Kidney tubule cell (primary cell): ENCODE results near the gene MYO3B.
A peak's percentile ranks its signal among the peaks of the same experiment; 100 is the strongest.
"Not testable (repeated sequence)": the region's sequence is repeated elsewhere in the genome, so short reads cannot be mapped to it uniquely, and the experiment has no call there.

Experiments used
- DNase-seq: peaks from one replicate; pipeline ENCODE4 v3.0.0-alpha.2; 2018; ENCODE audit warnings: low spot score

The MYO3B gene

DNA sequence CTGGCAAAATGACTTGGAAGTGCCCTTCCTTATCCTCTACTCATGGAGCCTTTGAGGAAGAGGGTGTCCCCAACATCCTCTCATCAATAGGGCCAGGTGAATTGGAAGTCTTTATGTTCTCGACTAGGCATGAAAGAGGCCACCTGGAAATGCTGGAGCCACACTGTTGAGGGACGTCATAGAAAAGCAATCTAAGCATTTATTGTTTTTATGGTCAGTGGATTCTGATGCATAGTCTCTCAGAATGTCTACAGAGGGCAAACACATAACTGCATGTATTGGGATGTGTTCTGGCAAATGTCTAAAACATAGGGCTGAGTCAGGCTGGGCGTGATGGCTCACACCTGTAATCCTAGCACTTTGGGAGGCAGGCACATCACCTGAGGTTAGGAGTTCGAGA, 290.6 kb downstream of the MYO3B start:
- no peak for DNase-seq

DNA sequence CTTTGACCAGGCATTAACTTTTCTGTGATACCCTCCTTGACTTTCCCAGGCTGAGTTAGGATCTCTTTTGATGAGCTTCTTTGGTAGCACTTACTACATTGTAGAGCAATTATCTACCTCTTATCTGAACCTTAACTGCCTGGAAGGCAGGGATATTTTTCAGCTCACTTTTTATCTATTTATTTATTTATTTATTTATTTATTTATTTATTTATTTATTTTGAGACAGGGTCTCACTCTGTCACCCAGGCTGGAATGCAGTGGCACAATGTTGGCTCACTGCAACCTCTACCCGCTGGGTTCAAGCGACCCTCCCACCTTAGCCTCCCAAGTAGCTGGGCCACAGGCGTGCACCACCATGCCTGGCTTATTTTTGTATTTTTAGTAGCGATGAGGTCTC, 294.6 kb downstream of the MYO3B start:
- DNase-seq: not testable (repeated sequence)

DNA sequence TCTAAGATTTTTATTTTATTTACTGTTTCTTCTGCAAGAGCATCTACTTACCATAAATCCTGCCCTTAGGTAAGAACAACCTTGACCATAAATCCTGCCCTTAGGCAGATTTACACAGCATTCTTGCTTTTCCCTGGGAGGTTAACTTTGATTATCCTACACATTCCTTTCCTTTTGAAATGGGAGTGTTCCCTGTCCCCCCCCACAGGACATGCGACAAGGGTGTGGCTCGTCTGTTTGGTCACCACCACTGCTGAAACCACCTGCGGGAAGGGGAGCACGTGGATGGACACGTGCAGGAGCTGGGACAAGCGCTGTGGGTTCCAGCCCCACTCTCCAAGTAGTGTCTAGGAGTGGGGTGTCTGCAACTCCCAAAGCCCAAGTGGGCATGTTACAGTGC, 297.9 kb downstream of the MYO3B start:
- no peak for DNase-seq

DNA sequence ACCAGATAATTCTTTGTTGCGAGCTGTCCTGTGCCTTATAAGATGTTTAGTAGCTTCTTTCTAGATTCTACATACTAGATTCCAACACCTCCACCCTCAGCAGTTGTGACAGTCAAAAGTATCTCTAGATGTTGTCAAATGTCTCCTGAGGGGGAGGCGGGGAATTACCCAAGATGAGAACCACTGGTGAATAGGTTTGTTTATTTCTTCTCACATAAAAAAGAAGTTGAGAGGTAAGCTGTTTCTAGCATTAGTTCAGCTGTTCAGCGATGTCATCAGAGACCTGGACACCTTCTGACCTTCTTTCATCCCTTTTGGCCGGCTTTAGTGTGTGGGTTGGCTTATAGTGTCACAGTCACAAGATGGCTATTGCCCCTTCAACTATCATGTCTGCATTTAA, 299.7 kb downstream of the MYO3B start:
- no peak for DNase-seq

DNA sequence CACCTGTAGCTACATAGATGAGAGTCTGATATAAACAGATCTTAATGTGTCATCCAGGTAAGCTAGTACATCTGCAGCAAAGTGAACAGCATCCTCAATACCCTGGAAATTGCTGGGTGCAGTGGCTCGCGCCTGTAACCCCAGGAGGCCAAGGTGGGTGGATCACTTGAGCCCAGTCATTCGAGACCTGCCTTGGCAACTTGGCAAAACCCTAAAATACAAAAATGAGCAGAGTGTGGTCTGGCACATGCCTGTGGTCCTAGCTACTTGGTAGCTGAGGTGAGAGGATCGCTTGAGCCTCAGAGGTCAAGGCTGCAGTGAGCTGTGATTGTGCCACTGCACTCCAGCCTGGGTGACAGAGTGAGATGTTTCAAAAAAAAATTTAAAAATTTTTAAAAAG, 303.3 kb downstream of the MYO3B start:
- peak; percentile 51 for DNase-seq

DNA sequence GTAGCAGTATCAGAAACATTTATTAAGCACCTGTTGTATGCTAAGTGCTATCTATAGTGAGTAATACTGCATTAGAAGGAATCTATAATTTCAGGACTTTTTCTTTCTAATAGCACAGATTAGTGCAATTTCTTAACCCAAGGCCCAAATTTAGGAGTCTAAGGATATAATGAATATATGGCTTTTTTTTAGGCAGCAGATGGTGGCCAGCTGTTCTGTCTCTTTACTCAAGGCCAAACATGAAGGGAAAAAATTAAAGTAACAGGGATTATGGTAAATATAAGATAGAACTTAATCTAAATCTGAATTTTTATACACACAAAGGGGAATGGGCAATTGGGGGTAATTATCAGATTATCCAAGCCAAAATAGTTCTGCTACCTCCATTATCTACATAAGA, 306.6 kb downstream of the MYO3B start:
- DNase-seq: no peak

DNA sequence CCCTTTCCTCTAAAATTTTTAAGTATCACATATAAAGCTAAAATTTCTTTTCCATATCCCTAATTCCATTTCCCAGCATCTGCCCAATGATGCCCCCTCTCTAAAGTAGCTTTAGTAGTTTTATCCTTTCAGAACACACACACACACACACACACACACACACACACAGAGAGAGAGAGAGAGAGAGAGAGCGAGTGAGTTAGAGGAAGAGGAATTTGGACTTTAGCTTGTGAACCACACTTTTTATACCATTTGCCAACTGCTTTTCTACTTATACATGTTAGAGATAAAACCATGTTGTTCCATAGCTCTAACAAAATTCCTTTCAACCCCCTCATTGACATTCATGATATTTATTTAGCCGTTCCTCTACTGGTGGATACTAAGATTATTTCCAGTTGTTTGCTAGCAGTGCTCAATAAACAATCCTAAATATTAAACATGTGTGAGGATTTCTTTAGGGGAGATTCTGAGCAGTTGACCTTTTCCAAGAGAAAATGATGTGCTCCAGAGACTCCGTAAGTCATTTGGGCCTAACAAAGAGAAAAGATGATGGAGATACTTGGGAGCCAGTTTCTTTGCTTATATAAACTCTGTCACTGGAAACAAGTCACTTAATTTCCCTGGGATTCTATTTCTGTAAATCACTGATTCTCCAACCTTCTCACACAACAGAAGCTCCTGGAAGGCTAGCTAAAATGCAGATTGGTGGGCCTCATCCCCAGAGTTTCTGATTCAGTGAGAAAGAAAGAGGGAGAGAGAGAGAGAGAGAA, 307.5 kb downstream of the MYO3B start:
- no peak for DNase-seq

DNA sequence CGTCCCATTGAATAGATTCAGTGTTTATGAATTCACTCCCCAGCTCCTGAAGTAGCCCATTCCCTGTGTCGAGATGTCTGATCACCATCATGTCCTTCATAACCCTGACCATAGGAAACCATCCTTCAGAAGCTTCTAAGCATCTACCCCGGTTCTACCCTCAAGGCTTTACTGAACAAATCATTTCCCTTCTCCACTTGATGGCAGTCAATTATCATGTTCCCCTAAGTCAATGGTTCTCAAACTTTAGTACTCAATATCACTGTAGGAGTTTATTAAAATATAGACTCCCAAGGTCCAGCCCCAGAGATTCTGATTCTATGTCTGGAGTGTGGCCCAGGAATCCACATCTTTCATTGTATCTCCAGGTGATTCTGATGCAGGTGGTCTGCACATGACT, 308.8 kb downstream of the MYO3B start:
- no peak for DNase-seq

DNA sequence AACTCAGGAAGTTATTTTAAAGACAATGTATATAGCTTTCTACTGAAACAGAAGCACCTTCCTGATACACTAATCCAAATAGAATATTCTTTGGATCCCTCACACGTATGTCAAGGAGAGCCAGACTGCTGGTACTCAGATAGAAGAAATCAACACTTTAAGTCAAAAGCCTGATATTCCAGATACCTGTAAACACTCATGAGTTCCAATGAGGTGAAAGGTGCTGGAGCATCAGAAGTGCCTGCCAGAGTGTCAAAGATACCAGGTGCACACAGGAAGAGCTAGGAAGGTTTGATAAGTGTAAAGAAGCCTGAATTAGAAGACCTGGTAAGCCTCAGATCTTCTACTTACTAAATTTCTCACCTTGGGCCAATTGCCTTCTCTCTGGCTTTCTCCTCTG, 310.9 kb downstream of the MYO3B start:
- DNase-seq: no peak

DNA sequence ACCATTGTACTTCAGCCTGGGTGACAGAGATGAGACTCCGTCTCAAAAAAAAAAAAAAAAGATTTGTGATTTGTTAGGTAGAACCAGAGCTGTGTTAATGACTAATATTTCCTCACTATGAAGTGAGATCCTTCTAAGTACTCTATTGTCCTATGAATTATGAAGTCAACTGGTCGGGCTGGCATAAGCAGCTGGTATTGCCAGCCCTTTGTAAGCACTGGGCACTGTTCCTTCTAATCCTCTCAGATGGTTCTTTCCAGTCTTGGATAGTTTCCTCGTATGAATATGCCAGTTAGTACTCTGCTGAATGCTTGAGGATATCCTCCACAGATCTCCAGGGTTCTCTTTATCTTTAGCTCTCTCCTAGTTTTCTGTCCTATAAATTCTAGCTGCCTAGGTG, 314.1 kb downstream of the MYO3B start:
- DNase-seq: no peak

DNA sequence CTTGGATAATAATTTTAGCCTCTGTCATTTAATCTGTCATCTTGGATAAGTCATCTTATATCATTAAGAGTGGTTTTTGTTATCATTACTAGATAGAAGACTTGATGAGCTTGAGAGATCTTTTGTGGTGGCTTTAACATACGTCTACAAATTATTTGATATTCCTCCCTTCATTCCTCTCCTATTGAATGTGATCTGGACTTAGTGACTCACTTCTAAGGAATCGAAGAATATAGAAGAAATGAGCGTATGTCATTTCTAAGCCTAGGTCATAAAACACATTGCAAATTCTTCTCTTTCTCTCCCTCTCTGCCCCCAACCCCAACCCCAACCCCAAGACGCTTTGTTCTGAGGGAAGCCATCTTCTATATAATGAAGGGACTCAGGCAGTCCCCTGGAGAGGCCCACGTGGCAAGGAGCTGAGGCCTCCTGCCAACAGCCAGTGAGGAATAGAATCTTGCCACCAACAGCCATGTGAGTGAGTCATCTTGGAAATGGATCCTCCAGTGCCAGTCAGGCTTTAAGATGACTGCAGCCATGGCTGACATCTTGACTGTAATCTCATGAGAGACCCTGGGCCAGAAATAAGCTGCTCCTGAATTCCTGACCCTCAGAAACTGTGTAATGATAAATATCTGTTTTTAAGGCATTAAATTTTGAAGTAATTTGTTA, 315.6 kb downstream of the MYO3B start:
- DNase-seq: peak; percentile 32

DNA sequence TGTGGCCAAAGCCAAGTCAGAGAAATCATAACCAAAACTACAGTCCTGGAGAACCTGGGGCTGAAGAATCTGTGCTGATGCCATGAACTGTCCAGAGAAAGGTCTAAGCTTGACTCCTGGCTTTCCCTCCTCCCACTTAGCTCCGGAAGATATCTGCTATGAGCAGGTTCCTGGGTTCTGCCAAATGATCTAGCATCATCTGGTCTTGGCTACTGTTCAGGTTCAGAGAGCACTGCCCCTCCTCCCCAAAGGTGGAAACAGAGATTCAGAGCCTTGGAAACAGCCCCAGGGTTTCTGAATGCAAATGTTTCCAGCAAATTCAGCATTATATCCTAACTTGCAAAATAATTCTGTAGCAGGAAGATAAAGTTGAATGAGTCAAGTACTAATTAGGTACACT, 317.9 kb downstream of the MYO3B start:
- no peak for DNase-seq

DNA sequence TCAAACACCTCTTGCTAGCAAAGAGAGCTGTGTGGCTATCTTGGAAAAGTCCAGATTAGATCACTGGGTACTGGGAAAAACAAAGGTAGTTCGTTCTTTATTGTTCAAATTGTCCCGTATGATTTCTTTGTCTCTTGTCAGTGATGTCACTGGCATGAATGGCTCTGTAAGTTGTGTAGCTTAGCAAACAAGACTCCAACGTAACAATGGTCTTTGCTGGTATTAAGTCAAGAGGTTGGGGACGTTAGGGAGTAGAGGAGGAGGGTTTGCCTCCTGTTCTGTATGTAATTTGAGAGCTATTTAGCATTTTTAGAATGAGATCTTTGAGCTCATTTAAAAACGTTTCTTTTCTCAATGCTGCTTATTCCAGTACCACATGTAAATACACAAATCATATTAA, 320.7 kb downstream of the MYO3B start:
- no peak for DNase-seq

DNA sequence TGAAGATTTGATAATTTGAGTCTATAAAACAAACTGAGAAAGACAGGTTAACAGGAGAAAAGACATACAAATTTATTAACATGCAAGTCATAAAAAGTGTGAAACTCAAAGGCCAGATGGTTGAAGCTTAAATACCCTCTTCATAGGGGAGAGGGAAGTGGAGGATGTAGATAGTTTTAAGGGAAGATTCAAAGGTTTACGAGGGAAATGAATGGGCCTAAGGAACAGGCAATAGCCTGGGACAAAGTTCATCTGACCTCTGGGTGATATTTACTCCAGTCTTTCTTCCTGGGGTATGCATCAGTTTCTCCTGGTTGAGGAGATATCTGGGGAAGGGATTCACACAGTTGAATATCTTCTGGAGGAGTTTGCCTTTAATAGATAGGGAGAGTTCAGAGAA, 322.2 kb downstream of the MYO3B start:
- no peak for DNase-seq

DNA sequence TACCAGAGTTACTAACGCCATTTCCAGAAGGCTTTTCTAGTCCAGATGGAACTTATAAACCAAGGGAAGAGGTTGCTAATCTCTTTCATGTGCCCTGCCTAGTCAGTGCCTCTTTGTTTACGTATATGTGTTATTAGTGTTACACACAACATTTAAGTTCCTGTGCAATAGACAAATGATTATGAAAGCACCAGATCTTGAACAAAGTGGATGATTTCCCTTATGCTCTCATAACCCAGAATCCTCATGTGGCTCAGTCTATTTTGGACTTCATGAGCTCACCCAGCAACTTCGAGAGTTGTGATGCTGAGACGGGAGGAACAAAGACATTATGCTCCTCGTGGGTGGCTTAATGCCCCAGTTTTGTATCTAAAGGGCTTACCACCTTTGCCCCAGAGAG, 322.8 kb downstream of the MYO3B start:
- DNase-seq: no peak

DNA sequence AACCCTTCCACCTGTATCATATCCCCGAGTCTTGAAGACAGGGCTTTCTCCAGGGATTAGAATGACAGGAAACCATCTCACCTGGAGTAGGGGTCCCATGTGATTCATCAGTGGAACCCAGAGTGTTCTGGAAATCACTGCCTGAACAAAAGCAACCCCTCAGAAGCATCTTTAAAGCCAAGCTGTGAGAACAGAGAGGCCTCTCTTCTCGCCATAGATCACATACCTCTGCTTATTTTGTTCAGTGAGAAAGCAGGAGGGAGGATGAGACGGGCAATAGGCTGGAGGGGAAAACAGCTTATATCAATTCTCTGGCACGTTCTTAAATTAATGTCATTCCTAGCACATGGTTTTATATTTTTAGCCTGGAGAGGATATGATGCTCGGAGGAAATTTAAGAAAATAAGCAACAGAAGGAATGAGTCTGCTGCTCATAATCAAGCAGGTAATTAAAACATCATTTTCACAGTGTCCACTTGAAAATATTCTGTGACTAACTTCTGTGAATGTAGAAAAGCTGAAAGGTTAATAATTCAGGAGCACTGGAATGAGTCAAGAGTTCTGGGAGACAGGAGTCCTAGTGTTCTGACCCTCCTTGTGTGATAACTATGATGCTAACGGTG, 323.6 kb downstream of the MYO3B start:
- no peak for DNase-seq

DNA sequence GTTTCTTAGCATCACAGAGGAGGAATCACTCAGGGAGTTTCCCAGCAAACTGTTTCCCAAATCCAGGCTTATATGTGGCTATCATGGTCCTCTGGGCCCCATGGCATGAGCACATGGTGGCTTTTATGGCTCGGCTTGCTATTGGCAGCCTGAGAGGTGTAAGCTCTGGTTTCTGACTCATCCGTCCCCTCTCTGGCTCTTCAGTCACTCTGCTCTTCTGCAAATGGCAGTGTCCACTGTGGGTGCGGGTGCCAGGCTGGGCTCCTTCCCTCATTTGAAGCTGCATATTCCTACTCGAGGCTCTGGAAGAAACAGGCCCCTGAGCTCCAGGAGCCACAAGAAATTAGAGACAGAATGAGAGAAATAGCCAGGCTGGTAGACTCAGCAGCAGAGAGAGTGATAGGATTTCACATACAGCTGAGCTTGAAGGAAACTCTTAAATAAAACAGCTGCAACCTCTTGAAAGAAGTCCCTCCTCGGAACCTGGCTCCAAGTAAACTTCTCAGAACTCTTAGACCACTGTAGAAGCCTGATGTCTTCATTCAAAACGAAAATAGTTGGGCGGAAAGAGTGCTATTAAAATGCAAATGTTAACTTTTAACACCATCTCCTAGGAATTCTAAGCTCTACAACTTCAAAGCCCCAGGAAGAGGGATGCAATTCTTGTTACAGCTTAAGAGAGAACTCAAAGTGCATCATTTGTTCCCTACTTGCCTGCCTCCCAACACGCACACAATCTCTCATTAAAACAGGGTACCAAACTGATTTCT, 324.6 kb downstream of the MYO3B start:
- DNase-seq: no peak

DNA sequence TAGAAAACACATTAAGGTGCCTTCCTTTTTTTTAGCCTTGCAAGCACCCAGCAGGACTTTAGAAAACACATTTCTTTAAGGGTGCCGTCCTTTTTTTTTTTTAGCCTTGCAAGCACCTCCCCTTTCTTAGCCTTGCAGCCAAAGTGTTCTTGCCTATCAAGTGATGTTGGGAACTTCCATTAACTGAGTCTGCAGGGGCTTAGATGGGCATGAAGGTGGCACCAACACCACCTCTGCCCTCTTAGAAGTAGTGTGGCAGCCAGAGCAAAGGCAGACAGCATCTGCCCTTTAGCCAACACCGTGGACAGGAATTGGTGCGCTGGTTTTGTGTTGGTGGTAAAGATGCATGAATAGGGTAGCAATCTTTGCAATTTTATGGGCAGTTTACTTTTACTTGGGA, 325.6 kb downstream of the MYO3B start:
- DNase-seq: no peak

DNA sequence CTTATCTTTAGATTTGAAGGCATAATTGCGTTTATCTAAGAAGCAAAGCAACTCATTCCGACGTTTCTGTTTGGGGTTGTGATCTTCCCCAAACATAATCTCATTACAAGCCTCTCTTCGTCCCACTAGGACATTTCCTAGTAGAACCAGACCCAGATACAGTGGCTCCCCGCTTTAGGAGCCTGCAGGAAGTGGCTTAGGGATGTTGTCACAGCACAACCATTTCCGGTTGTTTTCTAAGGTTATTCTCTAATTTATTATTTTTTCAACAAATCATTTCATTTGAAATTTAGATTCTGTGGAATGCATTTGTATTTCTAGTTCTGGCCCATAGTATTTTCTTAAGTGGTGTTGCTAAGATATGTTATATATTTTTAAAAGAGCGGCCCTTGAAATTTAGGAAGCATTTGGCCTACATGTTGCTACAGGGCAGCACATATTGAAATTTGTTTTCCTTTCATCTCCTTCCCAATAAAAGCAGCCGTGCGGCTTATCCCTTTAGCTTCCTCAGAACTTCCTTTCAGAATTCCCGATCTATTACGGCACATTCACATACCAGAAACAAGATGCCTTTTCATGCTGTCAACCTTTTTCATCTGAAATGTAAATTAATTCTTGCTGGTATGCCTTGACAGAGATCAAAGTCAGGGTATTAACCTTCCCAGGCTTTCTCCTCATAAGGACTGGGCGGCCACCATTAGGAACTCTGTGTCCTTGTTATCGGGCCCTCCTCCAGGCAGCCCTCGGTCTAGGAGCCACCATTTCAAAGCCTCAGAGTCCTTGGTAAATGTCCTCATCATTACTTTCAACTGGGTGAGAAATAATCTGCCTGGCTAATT, 326.2 kb downstream of the MYO3B start:
- DNase-seq: no peak

DNA sequence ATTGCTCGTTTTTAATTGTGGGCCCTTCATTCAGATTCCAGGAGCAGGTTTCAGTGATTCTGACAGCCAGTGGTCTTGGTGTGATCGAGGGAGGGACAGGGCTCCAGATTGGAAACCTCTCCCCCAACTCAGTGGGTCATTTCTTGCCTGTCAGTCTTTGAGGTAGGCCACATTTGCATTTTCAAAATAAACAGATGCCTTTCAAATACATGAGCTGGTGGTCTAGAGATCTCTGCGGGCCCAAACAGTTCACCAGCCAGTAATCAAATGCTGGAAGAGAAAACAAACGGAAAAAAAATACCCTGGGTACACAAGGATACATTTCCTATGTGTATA, 326.8 kb downstream of the MYO3B start:
- no peak for DNase-seq

DNA sequence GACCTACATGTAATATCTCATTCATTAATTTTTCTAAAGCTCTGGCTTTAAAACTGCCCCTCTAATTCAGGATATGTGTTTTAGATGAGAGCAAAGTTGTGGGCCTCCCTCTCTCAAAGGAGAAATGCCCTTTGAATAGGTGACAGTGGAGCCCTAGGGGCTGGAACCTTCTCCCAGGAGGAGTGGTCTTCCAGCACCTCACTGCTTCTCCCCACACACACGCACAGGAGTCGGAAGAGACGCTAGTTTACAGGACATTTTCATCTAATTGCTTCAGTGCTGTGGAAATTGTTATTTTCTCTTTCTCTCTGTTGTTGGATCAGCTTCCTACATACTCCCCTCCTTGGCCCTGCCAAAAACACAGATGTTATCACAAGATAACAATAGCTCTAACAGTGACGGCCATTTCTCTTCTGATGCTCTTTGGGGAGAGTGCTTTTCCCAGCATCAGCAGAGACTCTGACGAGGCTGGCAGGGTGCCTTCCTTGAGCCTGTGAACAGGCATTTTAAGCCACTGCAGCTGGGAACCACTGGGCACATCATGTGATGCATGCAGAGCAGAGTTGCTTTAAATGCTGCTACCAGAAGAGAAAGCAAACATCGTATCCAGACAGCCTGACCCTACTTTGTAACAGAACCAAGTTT, 327.8 kb downstream of the MYO3B start:
- DNase-seq: no peak
